Fibroblast of pulmonary artery (primary cell): ENCODE data around the gene ARX.
A peak's percentile ranks its signal among the peaks of the same experiment; 100 is the strongest.

Source experiments
- DNase-seq: peaks from one replicate; pipeline ENCODE4 v3.0.0-alpha.2; 2010; ENCODE audit warnings: low read depth
- H3K4me3 ChIP-seq: replicated peaks from 2 replicates; pipeline ENCODE4 v1.5.1; 2011; ENCODE audit warnings: low read depth, mild to moderate bottlenecking, control low read depth, low read length, moderate library complexity
- CTCF ChIP-seq: IDR thresholded peaks from 2 replicates; pipeline ENCODE4 v1.5.1; 2011; ENCODE audit warnings: mild to moderate bottlenecking, control low read depth, low read length, inconsistent platforms; ENCODE audit errors: missing control alignments

Gene ARX

GRCh38 chrX:25043192-25043591 is 27.4 kb upstream of the ARX start:
- no peak for TF ChIP-seq CTCF
- DNase-seq: no peak
- no peak overlapping the region for H3K4me3 ChIP-seq

GRCh38 chrX:25039036-25039435 is 23.3 kb upstream of the ARX start:
- DNase-seq: no peak
- TF ChIP-seq CTCF: no peak
- no peak overlapping the region for H3K4me3 ChIP-seq

GRCh38 chrX:25034889-25035288 is 19.1 kb upstream of the ARX start:
- DNase-seq: peak; percentile 14
- H3K4me3 ChIP-seq: no peak overlapping the region
- TF ChIP-seq CTCF: peak; percentile 34

GRCh38 chrX:25029288-25029825 is 13.6 kb upstream of the ARX start:
- no peak for DNase-seq
- TF ChIP-seq CTCF: no peak
- H3K4me3 ChIP-seq: no peak overlapping the region

- H3K4me3 ChIP-seq: no peak overlapping the region
- no peak for TF ChIP-seq CTCF
- DNase-seq: peak; percentile 26
These were observed 13.0 kb upstream of the ARX start for GRCh38 chrX:25028726-25029125.

- no peak overlapping the region for H3K4me3 ChIP-seq
- no peak for DNase-seq
- TF ChIP-seq CTCF: no peak
These were observed 10.8 kb upstream of the ARX start for GRCh38 chrX:25026576-25026975.

- no peak for TF ChIP-seq CTCF
- no peak for DNase-seq
- no peak overlapping the region for H3K4me3 ChIP-seq
These were observed 9.8 kb upstream of the ARX start for GRCh38 chrX:25025615-25026014.
